Muscle of back (tissue), 11 donors: ENCODE measurements around the gene TBPL1. TPM values are rescaled to one million over a fixed set of nuclear protein-coding genes. Genes with fewer than 3 reads are reported as not detected.

Experiments used
- DNase-seq, 3 donors: peaks; one replicate each; pipeline versions ENCODE4 v3.0.0 to v3.0.0-alpha.2; 2013
- polyA plus RNA-seq, 10 donors: library from polyadenylated mRNA; unstranded; fragments of 120-200 nt; gene quantifications; one replicate each; pipeline ENCODE4 v1.2.1, GENCODE V29; 2013; ENCODE audit not compliant: insufficient read length in 10 of 10

The TBPL1 gene
- polyA plus RNA-seq, 10 donors = 18.7 to 28.8 (median 26.3) TPM

DNA sequence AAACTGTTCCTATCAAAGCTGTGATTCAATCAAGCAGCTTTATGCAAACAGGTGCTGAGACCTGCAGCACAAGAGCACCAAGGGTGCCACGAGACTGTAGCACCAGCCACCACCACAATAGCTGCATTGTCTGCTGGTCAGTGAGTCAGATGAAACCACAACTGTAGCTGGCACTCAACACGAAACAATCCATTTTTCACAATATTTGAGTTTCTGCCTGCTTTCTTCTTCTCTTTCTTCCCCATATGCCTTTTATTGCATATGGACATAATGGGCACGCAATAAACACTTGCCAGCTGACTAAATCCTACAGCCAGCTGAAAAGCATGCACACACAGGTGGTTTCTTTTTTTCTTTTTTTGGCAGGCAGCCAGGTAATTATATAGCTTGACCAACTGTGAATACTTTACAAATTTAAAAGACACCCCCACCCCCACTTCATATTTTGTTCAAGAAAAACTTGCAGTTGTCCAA, 82.8 kb downstream of the TBPL1 start:
- DNase-seq = peak in 1 of 3 donors; percentile 24

DNA sequence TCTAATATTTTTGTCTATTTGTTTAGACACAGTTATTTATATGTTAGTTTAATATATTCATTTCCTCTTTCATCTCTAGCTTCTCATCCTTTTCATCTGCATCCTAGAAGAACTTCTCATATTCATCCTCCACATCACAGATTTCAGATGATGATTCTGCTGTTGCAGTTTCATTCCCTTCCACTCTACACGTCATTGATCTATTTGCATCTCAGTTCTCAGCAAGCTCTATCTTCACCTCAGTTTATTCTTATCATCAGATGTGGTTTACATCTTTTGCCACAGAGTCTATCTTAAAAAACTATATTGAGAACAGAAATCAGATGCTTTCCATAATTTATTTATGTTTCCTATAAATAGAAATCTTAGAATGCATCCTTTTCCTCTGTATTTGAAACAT, 86.1 kb downstream of the TBPL1 start:
- DNase-seq = no peak

Other genes with a start within 250 kb of the TBPL1 start
- gene TCF21, start 64.1 kb upstream of the TBPL1 start, polyA plus RNA-seq = under 1 TPM in 6 of 10 donors, not detected in 4; 0.03 to 0.10 (median 0.07) TPM
- 1 to 10 TPM; 1.6 to 6.1 (median 3.6) TPM for gene SLC2A12, start 99.4 kb downstream of the TBPL1 start, polyA plus RNA-seq